ENCODE results near the gene NKX2-4.

The NKX2-4 gene

DNA sequence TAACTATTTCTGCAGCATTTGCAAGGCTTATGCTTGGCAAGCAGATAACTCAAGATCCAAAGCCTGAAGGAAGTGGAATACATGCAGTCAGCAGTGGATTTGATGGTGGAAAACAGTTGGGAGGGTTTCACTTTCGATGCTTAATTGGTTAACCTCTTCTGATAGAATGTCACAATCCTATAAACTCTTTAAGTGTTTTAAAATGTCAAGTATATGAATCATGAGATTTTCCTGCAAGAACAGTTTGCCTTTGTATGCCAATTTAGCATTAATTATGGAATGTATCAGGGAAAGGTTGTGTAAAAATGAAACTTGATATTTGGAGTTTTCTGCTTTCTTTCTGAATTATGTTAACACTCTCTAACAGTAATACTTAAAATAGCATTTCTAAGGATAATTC is 36.6 kb downstream of the NKX2-4 start:
- no peak for DNase-seq
- Histone ChIP-seq H3K36me3 (peaks cover 72% of the 10 kb centered on the region), H3K4me3 (ENCODE audit: low read depth, low read length) (no peak overlapping the region), H3K27me3 (no peaks in the 10 kb centered on the region), H3K4me1 (no peaks in the 10 kb centered on the region), H3K9me3 (no peaks in the 10 kb centered on the region)
- TF ChIP-seq CTCF (IDR thresholded peaks at IDR 0.05; ENCODE audit: low read depth, low read length) = no peak

DNA sequence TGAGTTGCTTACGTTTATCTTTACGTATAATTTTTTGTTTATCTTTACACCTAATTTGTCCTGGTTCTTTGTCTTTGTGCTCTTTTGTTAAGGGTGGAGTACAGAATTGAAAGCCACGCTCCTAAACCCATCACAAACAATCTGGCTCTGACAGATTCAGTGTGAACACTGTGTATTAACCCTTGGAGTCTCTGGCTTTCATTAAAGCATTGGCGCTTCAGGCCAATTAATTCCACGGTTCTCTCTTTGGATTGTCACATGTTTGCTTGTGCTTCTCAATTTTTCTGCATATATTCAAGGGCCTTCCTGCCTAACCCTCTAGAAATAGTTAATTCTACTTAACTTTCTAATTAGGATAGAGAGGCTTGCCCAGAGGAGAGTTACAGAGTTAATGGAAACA is 38.6 kb downstream of the NKX2-4 start:
- no peak for DNase-seq
- Histone ChIP-seq H3K36me3 (peaks cover 66% of the 10 kb centered on the region), H3K27me3 (no peaks in the 10 kb centered on the region), H3K4me1 (no peaks in the 10 kb centered on the region), H3K4me3 (ENCODE audit: low read depth, low read length) (no peak overlapping the region), H3K9me3 (no peaks in the 10 kb centered on the region)
- no peak for TF ChIP-seq CTCF (IDR thresholded peaks at IDR 0.05; ENCODE audit: low read depth, low read length)

GRCh38 chr20:21357844-21358243 is 39.5 kb downstream of the NKX2-4 start:
- Histone ChIP-seq H3K4me3 (ENCODE audit: low read depth, low read length) (no peak overlapping the region), H3K4me1 (no peaks in the 10 kb centered on the region), H3K36me3 (peaks cover 58% of the 10 kb centered on the region), H3K9me3 (no peaks in the 10 kb centered on the region), H3K27me3 (no peaks in the 10 kb centered on the region)
- no peak for DNase-seq
- no peak for TF ChIP-seq CTCF (IDR thresholded peaks at IDR 0.05; ENCODE audit: low read depth, low read length)

- Histone ChIP-seq H3K36me3 (peaks cover 47% of the 10 kb centered on the region), H3K27me3 (no peaks in the 10 kb centered on the region), H3K9me3 (no peaks in the 10 kb centered on the region), H3K4me1 (no peaks in the 10 kb centered on the region), H3K4me3 (ENCODE audit: low read depth, low read length) (no peak overlapping the region)
- TF ChIP-seq CTCF (IDR thresholded peaks at IDR 0.05; ENCODE audit: low read depth, low read length) = no peak
- DNase-seq = no peak
These were observed 40.9 kb downstream of the NKX2-4 start for GRCh38 chr20:21356386-21356785.

DNA sequence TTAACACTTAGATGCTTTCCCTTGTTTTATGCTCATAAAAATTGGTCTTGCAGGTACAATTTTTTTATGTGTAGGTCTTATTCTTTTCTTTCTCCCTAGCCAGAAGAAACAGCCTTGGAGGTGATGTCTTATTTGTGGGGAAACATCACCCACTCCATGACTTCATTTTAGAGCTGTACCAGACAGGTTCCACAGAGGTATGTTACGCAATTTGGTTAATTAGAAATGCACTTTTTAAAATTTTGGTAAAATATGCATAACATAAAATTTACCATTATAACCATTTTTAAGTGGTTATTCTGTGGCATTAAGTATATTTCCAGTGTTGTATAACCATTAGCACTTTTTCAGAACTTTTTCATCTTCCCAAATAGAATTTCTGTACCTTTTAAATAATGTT is 41.3 kb downstream of the NKX2-4 start:
- Histone ChIP-seq H3K4me3 (ENCODE audit: low read depth, low read length) (no peak overlapping the region), H3K36me3 (peaks cover 43% of the 10 kb centered on the region), H3K4me1 (no peaks in the 10 kb centered on the region), H3K9me3 (no peaks in the 10 kb centered on the region), H3K27me3 (no peaks in the 10 kb centered on the region)
- DNase-seq = no peak
- no peak for TF ChIP-seq CTCF (IDR thresholded peaks at IDR 0.05; ENCODE audit: low read depth, low read length)

GRCh38 chr20:21353236-21353635 is 44.1 kb downstream of the NKX2-4 start:
- Histone ChIP-seq H3K4me1 (no peaks in the 10 kb centered on the region), H3K9me3 (no peaks in the 10 kb centered on the region), H3K4me3 (ENCODE audit: low read depth, low read length) (no peak overlapping the region), H3K36me3 (peaks cover 43% of the 10 kb centered on the region), H3K27me3 (no peaks in the 10 kb centered on the region)
- no peak for DNase-seq
- no peak for TF ChIP-seq CTCF (IDR thresholded peaks at IDR 0.05; ENCODE audit: low read depth, low read length)
